GM21825 (cell line): ENCODE measurements around the gene CDK2.
"Not testable (repeated sequence)": the region's sequence is repeated elsewhere in the genome, so short reads cannot be mapped to it uniquely, and the experiment has no call there.

ENCODE experiments used
- ATAC-seq: cut with Tn5 transposase; IDR thresholded peaks from one replicate; pipeline ENCODE4 v1.9.1; 2021; ENCODE audit warnings: mild to moderate bottlenecking, moderate library complexity; ENCODE audit not compliant: unreplicated experiment

CDK2 gene

DNA sequence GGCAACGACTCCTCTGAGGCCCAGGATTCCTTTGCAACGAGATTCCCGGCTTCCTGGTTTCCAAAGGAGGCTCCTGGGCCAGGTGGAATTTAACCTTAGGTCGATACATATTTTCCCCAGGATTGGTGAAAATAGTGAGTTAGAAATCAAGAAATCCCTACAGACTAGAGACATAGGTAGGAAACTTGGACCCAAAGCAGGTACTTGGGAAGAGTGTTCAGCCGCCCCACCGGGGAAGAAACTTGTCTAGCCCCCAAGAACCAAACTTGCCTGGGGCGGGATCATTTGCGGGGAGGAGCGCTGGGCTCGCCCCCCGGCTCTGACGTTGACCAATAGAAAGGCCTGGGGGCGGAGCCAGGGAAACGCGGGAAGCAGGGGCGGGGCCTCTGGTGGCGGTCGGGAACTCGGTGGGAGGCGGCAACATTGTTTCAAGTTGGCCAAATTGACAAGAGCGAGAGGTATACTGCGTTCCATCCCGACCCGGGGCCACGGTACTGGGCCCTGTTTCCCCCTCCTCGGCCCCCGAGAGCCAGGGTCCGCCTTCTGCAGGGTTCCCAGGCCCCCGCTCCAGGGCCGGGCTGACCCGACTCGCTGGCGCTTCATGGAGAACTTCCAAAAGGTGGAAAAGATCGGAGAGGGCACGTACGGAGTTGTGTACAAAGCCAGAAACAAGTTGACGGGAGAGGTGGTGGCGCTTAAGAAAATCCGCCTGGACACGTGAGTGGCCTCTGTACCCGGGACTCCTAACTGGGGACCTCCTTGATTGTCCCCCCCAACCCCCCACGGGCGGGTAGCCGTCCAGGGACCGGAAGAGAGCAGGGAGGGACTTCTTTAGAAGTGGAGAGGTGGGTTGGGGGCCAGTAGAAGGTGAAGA lies at the start of gene CDK2:
CDK2 (plus strand) TSS at position 423 of the 874 bp plus-strand sequence; CDS start at position 602, 179 bp downstream.
- ATAC-seq, result peak; percentile 94

DNA sequence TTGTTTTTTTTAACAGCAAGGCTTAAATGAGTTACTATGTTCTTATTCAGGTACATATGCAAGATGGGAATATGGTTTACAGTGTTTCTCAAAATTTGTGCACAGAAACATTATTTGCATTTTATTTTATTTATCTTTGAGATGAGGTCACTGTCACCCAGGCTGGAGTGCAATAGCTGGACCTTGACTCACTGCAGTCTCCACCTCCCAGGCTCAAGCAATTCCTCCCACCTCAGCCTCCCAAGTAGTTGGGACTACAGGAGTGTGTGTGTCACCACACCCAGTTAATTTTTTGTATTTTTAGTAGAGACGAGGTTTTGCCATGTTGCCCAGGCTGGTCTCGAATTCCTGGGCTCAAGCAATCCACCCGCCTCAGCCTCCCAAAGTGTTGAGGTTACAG lies 47.6 kb upstream of the CDK2 start:
- not testable (repeated sequence) for ATAC-seq

DNA sequence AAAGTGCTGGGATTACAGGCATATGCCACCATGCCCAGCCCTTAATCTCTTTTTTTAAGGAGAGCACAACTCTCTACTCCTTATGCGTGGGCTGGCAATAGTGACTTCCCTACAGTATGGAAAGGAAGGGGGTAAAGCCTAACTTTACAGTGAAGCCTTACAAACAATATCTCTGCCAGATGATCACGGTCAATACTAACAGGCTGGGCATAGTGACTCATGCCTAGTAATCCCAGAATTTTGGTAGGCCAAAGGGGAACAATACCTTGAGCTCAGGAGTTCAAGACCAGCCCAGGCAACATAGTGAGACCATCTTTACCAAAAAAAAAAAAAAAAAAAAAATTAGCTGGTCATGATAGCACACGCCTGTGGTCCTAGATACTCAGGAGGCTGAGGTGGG lies 44.5 kb upstream of the CDK2 start:
- ATAC-seq, result no peak

GRCh38 chr12:55923648-55924047 lies 43.0 kb upstream of the CDK2 start:
- ATAC-seq, result not testable (repeated sequence)

DNA sequence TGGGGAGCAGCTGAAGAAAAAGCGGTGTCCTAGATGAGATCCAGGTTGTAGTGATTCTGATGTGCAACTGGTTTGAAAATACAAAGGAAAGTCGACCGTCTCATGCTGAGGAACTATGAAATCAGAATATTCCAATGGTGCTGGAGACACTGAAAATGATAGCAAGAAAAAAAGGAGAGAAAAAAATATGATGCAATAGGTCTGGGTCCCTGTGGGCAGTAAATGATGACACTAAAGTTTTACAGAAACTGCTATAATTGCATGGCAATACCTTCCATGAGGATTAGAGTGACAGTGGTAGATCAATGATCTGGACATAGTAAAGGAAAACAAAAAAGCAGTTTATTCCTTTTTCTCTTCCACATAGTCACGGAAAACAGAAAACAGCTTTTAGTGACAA lies 41.3 kb upstream of the CDK2 start:
- ATAC-seq, result no peak

DNA sequence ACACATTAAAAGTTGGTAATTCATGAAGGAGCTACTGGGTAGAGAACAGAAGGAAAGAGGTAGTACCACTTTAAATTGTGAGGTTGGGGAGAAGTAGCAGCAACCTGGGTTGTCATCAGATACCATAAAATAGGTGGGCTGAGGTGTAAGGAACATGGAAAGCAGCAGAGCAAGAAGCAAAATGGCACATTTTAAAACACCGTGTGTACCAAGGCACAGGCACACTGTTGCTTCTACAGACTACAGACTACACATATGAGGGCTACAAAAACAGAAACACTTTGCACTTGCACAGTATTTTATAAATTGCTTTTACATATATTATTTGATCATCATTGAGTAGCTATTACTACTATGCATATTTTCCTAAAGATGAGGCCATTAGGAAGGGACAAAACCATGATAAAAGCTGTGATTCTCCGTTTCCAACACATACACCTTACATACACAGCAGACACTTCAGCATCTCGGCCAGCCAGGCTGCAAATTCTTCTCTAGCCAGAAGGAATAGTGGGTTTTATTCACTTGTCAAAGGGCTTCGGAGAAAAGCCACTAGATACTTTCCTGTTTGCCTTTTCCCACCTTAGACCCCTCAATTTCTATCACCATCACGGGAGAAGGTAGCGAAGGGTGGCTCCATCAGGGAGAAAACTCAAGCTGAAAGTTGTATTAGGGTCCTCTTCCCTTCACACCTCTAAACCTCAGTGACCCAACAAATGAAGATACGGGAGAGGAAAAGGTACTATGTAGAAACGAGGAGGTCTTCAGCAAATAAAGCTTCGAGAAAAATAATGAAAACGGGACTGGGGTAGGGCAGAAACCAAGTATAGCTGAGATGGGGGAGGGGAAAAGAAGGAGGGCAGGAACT lies 40.5 kb upstream of the CDK2 start:
- no peak for ATAC-seq

DNA sequence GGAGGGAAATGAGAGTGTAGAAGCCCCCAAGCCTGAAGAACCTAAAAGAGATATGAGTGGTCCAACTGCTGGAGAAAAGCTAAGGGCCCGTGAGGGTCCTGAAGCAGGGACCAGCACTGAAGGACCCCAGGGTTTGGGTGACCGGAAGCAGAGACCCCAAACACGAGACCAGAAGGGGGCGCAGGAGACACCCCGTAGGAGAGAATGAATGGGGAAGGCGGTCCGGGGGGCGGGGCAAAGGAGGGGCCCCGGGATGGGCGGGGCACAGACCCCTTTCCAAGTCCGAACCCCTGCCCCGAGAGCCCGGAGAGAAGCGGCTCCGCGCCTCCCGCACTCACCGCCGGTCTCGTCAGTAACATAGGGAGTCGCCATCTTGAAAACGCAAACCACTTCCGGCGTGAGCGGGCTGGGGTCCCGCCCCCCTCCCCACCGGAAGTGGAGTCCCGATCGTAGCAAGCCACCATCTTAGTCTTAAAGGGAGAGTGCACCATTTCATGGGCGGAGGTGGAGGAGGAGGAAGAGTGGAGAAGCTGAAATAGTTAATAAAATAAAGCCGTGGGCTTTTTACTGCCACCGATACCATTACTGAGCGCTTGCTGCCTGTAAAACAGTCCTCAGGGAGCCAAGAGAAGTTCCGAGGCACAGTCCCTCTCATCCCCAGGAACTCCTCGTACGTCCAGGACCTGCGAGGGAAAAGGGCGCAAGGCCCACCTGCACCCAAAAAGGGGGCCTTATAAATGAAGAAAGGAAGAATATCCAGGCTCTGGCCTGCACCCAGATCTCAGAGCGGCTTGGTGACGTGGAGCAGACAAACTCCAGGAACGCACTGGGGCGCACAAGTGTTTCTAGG lies 39.7 kb upstream of the CDK2 start:
- peak; percentile 47 for ATAC-seq

- ATAC-seq, result peak; percentile 30
Observed at GRCh38 chr12:55927588-55928502, 38.8 kb upstream of the CDK2 start, which contains the start of gene PYM1. Gene PYM1, minus strand, starts transcription at chr12:55927894. Its CDS starts 133 bp downstream, at chr12:55927761.

DNA sequence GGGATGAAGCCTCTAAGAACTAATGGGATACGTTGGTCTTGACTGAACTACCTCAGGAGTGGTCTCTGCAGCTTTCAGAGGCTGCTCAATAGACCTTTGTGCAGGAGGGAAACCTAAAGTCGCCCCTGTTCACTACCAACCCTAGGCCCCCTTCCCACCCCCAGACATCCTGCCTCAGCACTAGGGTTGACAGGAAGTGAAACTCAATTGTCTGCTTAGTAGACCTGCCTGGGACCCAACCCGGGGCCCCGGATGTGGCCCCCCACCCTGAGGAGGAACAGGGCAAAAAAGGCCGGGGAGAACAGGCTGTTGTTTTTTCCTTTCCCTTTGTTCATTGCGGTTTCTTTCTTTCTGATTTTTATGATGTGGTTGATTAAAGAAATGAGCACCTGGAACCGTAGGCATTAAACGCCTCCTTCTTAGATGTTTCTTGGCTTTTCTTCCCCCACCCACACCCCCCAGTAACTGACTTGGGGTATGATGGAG lies 37.3 kb upstream of the CDK2 start:
- ATAC-seq, result peak; percentile 49

- no peak for ATAC-seq
Observed at GRCh38 chr12:55930771-55931316, 35.8 kb upstream of the CDK2 start, which contains the start of gene DGKA. Gene DGKA, plus strand, starts transcription at chr12:55931162. Its CDS starts 5,342 bp downstream, at chr12:55936504.

DNA sequence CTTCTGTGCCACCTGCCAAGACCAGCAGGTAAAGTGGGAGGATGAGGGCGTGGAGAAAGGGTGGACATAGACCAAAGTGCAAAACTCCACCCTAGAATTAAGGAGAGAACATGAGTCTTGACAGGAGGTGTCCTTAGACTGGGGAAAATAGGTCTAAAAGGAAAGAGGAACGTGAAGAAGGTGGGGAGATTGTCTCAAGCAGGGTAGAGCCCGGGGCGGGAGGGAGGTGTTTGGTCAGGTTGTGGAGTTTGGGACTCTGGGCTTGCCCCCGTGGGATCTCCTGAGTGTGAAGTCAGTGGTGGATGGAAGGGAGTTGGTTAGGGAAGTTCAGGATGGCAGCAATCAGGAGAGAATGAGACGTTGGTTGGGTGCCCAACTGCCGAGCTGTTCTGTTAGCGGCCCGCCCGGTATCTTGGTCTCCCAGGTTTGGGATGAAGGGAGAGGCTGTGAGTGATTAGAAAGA lies 35.3 kb upstream of the CDK2 start:
- no peak for ATAC-seq

DNA sequence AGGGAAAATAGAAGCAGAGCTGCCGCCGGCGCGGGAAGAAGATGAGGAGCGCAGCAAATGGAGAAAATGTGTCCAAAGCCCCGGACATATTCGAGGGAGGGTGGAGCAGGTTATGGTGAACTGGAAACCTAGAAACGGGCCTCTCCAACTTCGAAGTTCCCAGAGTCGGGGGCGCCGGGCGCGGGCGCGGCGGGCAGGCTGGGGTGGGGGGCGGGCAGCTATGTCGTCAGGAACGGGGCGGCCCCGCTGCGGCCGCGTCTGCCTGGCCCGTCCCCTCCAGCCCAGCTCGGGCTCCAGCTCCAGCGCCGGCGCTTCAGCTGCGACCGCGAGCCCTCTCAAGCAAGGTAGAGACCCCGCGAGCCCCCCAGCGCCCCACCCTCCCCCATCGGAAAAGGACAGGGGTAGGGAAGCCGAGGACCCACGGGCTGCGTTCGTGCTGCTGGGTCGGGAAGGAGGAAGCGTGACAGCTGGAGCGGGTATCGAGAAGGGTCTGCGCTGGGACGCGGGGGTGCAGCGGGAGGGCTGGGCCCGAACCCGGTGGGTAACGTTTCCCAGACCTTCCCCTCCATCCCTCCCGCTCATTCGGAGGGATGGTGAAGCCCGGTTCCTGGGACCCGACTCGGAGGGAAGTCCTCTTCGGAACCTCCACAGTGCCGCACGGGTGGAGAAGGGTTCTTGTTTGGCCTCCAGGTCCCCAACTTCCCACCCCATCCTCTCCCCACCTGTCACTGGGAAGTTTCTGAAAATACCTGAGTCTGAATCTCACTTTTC lies 34.7 kb upstream of the CDK2 start:
- no peak for ATAC-seq

- ATAC-seq, result no peak
Observed at GRCh38 chr12:55932551-55932910, 34.1 kb upstream of the CDK2 start.

DNA sequence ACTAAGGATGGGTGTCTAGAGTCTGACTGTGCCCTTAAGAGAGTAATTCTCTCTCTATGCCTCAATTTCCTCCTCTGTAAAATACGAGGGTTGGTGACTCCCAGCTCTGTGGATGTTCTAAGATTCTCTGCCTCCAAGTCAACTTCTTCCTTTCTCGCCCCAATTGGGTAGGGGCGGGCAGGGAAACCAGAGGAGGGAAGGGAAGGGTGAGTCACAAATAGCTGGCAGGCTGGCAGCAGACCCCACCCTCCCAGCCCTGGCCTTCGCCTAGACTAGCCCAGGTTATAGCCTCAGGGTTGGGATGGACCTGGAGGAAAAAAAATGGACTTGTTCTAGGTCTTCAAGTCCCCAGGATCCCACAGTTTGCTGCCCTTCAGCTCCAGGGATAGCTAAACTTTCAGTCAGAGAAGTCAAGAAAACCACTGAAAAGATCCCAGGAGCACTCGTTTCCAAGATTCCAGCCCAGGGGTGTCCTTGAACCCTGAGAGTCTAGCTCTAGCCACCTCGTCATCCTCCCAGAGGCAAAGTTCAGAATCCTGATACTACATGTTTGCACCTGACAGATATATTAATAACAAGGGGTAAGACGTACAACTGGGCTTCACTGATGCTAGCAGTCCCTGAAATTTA lies 33.3 kb upstream of the CDK2 start:
- ATAC-seq, result no peak

DNA sequence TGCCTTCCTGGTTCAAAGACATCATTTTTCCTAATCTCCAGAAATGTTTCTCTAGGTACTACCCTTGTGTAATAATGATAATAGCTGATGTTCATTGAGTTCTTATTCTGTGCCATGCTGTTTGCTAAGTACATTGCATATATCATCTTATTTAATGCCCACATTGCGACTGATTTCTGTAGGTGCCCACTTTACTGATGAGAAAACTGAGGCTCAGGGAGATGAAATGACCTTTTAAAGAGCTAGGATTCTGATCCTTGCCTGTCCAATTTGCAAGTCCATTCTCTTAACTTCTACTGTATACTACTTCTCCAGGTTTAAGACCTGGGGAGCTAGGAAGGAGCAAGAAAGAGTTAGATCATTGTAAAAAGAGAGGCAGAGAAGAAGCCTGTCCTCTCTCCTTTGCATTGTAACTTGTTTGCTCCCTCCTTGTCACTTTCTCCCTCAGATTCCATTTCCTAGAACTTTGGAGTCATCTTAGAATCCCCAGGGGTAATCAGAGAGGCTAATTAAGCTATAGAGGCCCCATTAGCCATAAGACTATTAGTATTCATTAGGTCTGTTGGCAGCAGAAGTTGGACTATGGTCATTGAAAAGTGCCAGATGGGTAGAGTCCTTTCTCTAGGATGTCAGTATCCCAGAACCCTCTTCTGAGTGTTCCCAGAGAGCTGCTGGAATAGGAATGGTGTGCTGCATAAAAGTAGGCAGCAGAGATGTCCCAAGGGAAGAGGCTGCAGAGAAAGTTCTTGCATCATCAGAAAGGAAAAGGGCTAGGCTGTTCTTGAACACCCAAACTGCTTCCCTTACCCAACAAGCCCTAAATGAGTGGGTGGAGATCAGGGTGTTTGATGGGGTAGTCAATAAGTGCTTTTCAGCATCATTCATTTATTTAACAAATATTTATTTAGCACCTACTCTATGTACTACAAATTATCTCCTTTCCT lies 32.6 kb upstream of the CDK2 start:
- no peak for ATAC-seq

DNA sequence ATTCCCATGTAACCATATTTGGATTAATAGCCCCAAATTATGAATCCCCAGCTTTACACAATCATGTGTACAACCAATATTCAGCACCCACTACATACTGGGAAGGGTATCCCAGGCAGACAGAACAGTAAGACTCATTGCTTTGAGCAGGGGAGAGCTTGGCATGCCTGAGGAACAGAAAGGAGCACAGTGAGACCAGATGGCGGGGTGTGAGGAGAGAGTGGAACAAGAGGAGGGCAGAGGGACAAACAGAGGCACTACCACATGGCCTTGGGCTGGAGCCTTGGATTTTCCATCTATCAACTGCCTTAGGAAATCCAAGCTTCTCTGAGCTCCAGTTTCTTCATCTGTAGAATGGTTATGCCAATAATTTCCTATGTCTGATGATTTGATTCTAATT lies 31.9 kb upstream of the CDK2 start:
- ATAC-seq, result no peak

DNA sequence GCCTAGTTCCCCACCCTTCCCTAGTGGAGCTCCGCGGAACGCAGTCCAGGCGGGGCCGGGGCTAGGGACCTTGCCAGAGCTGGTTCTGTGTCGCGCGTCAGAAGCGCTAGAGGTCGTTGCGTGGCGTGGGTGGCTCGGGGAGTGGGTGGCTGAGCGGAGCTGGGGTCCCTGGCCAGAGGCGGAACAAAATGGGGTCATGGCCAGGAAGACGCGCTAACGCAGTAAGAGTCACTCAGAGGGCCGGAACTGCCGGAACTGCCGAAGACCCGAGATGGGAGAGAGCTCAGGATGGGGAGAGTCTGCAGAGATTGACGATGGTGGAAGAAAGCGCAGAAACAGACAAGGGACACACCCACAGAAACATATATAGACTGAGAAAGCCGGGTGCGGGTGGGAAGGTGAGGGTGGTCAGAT lies 30.9 kb upstream of the CDK2 start:
- no peak for ATAC-seq
